Aorta (tissue), 5 donors: ENCODE data around the gene S100A3. TPM values are rescaled to one million over a fixed set of nuclear protein-coding genes. Genes with fewer than 3 reads are reported as not detected.
"Not testable (repeated sequence)": the region's sequence is repeated elsewhere in the genome, so short reads cannot be mapped to it uniquely, and the experiment has no call there.

Experiments
- ATAC-seq: fragments of 200-7000 bp; cut with Tn5 transposase; one replicate; pipeline ENCODE4 v1.9.1; 2022; ENCODE audit warnings: moderate library complexity; ENCODE audit not compliant: low FRiP score
- DNase-seq, 2 donors: peaks; one replicate each; pipeline ENCODE4 v3.0.0-alpha.2; 2020
- H3K27ac ChIP-seq, 2 donors: one replicate each; pipeline ENCODE4 v1.5.1; 2013; ENCODE audit warnings: low read length in 2 of 2, mild to moderate bottlenecking in 2 of 2, moderate library complexity in 2 of 2, control low read depth in 1 of 2, inconsistent platforms in 1 of 2, low read depth in 1 of 2
- H3K27me3 ChIP-seq, 2 donors: one replicate each; pipeline ENCODE4 v1.6.1; 2013; ENCODE audit warnings: control low read depth in 1 of 2, low read length in 1 of 2, mild to moderate bottlenecking in 1 of 2, moderate library complexity in 1 of 2; ENCODE audit not compliant: insufficient read depth in 2 of 2, control insufficient read depth in 1 of 2
- H3K36me3 ChIP-seq, 2 donors: one replicate each; pipeline ENCODE4 v1.6.1; 2013; ENCODE audit warnings: control low read depth in 1 of 2, low read length in 1 of 2, mild to moderate bottlenecking in 1 of 2; ENCODE audit not compliant: insufficient read depth in 2 of 2, control insufficient read depth in 1 of 2
- H3K4me1 ChIP-seq, 2 donors: one replicate each; pipeline ENCODE4 v1.6.1; 2013; ENCODE audit warnings: low read length in 2 of 2, control low read depth in 1 of 2, mild to moderate bottlenecking in 1 of 2, moderate library complexity in 1 of 2; ENCODE audit not compliant: insufficient read depth in 2 of 2, control insufficient read depth in 1 of 2
- H3K4me3 ChIP-seq, 2 donors: one replicate each; pipeline ENCODE4 v1.5.1; 2013; ENCODE audit warnings: low read length in 2 of 2, control low read depth in 1 of 2, mild to moderate bottlenecking in 1 of 2
- H3K9me3 ChIP-seq: one replicate; pipeline ENCODE4 v1.6.1; 2013; ENCODE audit warnings: mild to moderate bottlenecking, low read length; ENCODE audit not compliant: control insufficient read depth
- WGBS, 2 donors: extraction: QIAGEN DNeasy Blood & Tissue Kit; methylation state at CpG; one replicate each; pipeline ENCODE4 v1.1.7; 2013; 5-methylcytosine and 5-hydroxymethylcytosine counted together
- intact Hi-C, 2 donors: fragments of 100-400 bp; cut with DNase I; formaldehyde crosslinking; loops; one replicate each; pipeline versions ENCODE4 v1.14.2 to v1.15.0; 2022
- long read RNA-seq, 2 donors: library from polyadenylated mRNA; unstranded; transcript quantifications; one replicate each; pipeline ENCODE4 v2.0.0, GENCODE V29; 2020 to 2021
- polyA plus RNA-seq, 2 donors: library from polyadenylated mRNA; stranded (reverse); fragments of 200-250 nt; gene quantifications; one replicate each; pipeline ENCODE4 v1.2.3, GENCODE V29; 2013
- total RNA-seq, 2 donors: library from RNA; stranded (reverse); fragmentation: NEBNext Ultra II Directional; extraction: Animal tissue kit (Norgen Biotek cat#: 25700); gene quantifications; one replicate each; pipeline ENCODE4 v1.2.1, GENCODE V29; 2021
- donor health status: healthy with polysubstance abuse.
- donor health status: Bipolar disorder and iron deficiency.
- donor health status: DM: no; HTN: no; CAD: no.
- donor health status: DM: no; HTN: no; CAD: no.
- donor health status: DM: yes; HTN: yes; CAD: no.

The S100A3 gene, protein sequence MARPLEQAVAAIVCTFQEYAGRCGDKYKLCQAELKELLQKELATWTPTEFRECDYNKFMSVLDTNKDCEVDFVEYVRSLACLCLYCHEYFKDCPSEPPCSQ
- 1 to 10 TPM; 2.3 to 3.8 TPM for total RNA-seq
- polyA plus RNA-seq: 10 to 100 TPM in 1 of 2 donors, 1 to 10 TPM in 1; 3.0 to 11.7 TPM
- long read RNA-seq, donor 1: 0 reads
- long read RNA-seq, donor 2, partial matches to known transcripts: 0 of 2 reads
- long read RNA-seq, donor 2, other reads (novel, unspliced or antisense): 2 of 2 reads

DNA sequence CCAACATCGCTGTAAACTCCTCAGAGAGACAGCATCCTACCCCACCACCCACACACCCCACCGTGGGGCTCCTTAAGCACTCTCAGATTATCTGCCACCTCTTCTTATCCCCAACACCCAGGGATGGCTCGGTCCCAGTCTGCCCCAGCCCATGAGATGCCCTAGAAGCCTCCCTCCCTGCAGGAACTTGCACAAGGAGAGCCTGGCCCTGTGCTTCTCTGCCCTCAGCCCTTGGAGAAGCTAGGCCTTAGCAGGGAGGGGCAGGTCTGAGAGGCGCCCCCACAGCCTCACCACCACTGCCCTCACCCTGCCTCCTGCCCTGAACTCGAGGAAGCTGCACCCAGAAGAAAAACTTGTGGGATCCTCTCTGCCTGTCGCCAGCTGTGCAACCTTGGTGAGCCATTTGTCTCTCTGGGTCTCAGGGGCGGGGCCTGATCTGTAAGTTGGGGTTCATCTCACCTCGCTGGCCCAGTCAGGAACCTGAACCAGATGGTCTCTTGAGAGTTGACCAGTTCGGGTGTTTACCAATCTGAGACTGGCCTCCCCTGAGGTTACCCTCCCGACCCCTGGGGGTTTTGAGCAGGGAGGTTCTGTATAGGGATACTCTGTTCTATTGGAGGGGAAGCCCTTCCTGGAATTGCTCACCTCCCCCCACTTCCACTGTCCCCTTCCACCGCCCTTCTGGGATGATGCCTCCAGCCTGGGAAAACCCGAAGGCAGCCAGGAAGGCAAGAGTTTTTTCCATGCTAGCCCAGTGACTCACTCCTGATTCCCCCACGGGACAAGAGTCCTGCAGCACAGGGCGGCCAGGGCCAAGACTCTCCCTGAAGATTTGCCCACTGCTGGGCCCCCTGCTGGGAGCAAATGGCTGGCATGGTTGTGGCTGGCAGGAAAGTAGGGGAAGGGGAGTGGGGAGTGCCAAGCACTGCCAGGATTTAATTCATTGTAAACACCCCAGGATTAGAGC lies at the start of gene S100A3:
Gene S100A3 (minus strand): TSS at position 537 of the 967 bp plus-strand sequence. CDS start 773 bp downstream, outside the sequence.
- Histone ChIP-seq H3K36me3 (peaks cover 0 to 3% of the 10 kb centered on the region in 2 donors), H3K4me1 (peaks cover 0 to 7% of the 10 kb centered on the region in 2 donors), H3K9me3 (no peaks in the 10 kb centered on the region), H3K27me3 (no peaks in the 10 kb centered on the region), H3K27ac (peak within 1 kb of the TSS; percentile 10 to 54), H3K4me3 (no peak within 1 kb of the TSS)
- intact Hi-C loops: loop anchor here in 1 of 2 donors (2.0 kb wide), 1 partner anchor 14 kb away; the partner anchor contains the start of gene S100A6
- ATAC-seq: peak; percentile 81
- peak; percentile 90 to 93 for DNase-seq
- 33 to 39% methylated on average over 14 of the region's 14 CpGs for WGBS, 2 donors

DNA sequence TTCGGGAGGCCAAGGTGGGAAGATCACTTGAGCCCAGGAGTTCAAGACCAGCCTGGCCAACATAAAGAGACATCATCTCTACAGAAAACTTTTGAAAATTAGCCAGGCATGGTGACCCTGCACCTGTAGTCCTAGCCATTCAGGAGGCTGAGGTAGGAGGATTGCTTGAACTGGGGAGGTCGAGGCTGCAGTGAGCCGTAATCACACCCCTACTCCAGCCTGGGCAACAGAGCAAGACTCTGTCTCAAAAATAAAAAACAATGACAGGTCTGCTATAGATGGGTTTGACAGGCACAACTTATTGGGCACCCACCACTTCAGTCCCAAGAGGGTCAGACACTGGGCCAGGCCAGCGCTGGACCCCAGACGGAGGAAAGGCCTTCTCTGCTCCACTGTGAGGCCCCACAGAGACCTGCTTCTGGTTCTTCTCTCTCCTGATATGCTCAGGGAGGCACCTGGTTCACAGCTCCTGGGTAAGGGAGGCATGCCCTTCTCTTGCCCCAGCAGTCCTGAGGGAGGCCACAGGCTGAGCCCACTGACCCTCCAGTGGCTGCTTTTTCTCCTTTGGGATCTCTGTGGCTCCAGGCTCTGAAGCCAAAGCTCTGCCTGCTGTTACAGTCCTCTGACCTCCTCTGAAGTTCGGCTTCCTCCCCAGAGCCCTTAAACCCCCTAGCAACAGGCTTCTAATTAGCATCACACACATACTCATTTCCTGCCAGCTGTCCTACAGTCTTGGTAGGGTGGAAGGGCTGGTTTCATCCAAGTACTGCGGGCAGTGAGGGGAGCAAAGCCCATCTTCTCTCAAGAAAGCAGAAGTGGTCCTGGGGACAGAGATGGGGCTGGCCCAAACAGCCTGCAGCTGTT lies 49.5 kb upstream of the S100A3 start:
- DNase-seq: no peak
- intact Hi-C loops: no loop called here
- H3K4me1 ChIP-seq: no peaks in the 10 kb centered on the region
- no peak for ATAC-seq
- H3K27me3 ChIP-seq: no peaks in the 10 kb centered on the region
- H3K9me3 ChIP-seq: no peaks in the 10 kb centered on the region
- no peak overlapping the region for H3K27ac ChIP-seq
- H3K4me3 ChIP-seq: no peak overlapping the region
- peaks cover 0 to 4% of the 10 kb centered on the region in 2 donors for H3K36me3 ChIP-seq
- 84 to 86% methylated on average over 7 of the region's 7 CpGs for WGBS, 2 donors

DNA sequence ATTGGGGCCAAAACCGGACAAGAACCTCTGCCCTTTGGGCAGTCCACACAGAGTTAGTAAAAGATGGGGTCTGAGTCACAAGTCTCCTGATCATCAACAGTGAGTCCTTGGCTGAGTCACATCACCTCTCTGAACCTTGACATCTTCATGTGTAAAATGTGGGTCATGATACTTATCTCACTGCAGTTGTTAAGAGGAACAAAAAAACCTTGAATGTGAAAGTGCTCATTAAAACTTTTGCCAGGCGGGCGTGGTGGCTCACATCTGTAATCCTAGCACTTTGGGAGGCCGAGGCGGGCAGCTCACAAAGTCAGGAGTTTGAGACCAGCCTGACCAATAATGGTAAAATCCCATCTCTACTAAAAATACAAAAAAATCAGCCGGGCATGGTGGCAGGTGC lies 48.1 kb upstream of the S100A3 start:
- Histone ChIP-seq H3K9me3 (no peaks in the 10 kb centered on the region), H3K4me3 (no peak overlapping the region), H3K4me1 (no peaks in the 10 kb centered on the region), H3K27ac (no peak overlapping the region), H3K27me3 (no peaks in the 10 kb centered on the region), H3K36me3 (peaks cover 0 to 2% of the 10 kb centered on the region in 2 donors)
- 92 to 93% methylated on average over 6 of the region's 6 CpGs for WGBS, 2 donors
- DNase-seq (no peak), ATAC-seq (no peak)
- intact Hi-C loops: no loop called here

DNA sequence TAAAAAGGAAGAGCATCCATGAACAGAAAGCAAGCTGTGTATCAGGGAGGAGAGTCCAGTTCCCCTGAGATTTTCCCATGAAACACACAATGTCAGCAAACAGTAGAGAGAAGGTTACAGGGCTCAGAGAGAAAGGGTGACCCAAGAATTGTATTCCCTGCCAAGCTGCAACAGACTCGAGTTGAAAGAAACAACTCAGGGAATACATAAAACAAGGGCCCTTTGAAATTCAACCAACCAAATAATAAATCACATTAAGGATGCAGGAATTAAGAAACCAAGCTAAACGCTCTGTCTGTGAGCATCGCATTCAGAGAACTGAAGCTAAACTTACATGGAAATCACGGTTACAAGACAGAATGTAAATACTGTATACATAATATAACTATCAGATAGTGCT lies 43.7 kb upstream of the S100A3 start:
- Histone ChIP-seq H3K9me3 (no peaks in the 10 kb centered on the region), H3K4me1 (no peaks in the 10 kb centered on the region), H3K36me3 (peaks cover 0 to 2% of the 10 kb centered on the region in 2 donors), H3K27me3 (no peaks in the 10 kb centered on the region), H3K27ac (no peak overlapping the region), H3K4me3 (no peak overlapping the region)
- ATAC-seq: no peak
- intact Hi-C loops: no loop called here
- no peak for DNase-seq
- 27 to 39% methylated on average over 4 of the region's 4 CpGs for WGBS, 2 donors

DNA sequence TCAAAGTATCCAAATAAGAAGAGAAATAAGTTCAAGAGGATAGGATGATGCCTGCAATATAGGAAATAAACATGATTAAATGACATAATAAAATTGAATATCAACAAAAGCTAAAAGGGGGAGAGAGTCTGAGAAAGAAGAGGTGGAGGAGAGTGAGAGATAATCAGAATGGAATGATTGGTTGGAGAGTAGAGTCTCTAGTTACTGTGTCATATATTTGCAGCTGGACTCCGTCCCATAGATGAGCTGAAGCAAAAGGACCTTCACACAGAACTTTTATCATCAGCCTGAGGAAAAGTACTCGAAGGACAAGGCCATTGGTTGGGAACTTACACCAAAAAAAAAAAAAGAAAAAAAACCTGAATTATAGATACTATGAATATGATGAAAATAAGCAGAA lies 39.4 kb upstream of the S100A3 start:
- ATAC-seq: no peak
- H3K9me3 ChIP-seq: no peaks in the 10 kb centered on the region
- H3K4me3 ChIP-seq: no peak overlapping the region
- H3K27me3 ChIP-seq: no peaks in the 10 kb centered on the region
- no peaks in the 10 kb centered on the region for H3K36me3 ChIP-seq
- no peak overlapping the region for H3K27ac ChIP-seq
- no peak for DNase-seq
- H3K4me1 ChIP-seq: no peaks in the 10 kb centered on the region
- intact Hi-C loops: no loop called here
- 89 to 93% methylated on average over 2 of the region's 2 CpGs for WGBS, 2 donors

DNA sequence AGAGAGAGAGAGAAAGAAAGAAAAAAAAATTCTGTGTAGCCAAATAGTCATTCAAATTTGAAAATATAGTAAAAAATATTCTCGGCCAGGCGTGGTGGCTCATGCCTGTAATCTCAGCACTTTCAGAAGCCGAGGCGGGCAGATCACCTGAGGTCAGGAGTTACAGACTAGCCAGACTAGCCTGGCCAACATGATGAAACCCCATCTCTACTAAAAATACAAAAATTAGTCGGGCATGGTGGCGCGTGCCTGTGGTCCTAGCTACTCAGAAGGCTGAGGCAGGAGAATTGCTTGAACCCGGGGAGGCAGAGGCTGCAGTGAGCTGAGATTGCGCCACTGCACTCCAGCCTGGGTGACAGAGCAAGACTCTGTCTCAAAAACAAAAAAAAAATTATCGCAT lies 39.0 kb upstream of the S100A3 start:
- not testable (repeated sequence) for H3K4me3 ChIP-seq, DNase-seq

DNA sequence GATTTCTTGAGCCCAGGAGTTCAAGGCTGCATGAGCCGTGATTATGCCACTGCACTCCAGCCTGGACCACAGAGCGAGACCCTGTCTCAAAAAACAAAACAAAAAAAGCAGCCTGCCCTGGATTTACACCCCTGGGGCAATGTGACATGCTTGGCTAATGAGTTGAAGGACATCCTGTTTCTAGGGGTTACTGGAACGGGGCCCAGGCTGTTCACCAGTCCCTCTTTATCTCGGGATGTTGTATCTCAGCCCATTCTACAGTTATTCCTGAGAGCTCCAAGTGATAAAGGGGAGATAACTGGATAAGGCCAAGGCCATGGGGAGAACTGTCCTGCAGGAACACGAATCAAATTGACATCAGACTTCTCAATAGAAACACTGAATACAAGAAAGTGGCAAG lies 38.3 kb upstream of the S100A3 start:
- ATAC-seq (no peak), DNase-seq (no peak)
- Histone ChIP-seq H3K4me3 (no peak overlapping the region), H3K9me3 (no peaks in the 10 kb centered on the region), H3K4me1 (no peaks in the 10 kb centered on the region), H3K27me3 (no peaks in the 10 kb centered on the region), H3K27ac (no peak overlapping the region), H3K36me3 (no peaks in the 10 kb centered on the region)
- intact Hi-C loops: no loop called here
- WGBS, 2 donors: 69 to 78% methylated on average over 5 of the region's 5 CpGs

More for the DNA sequence above, 39.0 kb upstream of the S100A3 start:
- H3K36me3 ChIP-seq, intact Hi-C loops, H3K27ac ChIP-seq, H3K9me3 ChIP-seq, H3K4me1 ChIP-seq, H3K27me3 ChIP-seq, ATAC-seq: not testable (repeated sequence)
- 94 to 97% methylated on average over 10 of the region's 10 CpGs for WGBS, 2 donors

DNA sequence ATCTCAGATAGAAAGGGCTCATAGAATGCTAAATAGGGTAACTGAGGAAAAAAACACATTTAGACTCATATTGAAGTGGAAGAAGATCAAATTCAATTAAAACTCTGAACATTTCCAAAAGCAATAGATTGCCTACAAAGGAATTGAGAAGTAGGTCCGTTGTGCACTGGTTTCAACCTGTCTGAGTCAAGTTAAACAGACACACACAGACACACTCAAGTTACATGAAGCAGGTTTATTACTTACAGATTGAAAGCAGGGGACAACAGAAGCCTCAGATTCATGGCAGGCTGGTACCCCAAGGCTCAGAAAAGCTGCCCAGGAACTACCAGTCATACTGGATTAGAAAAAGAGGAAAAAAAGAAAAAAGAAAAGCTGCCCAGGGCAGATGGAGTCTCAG lies 37.3 kb upstream of the S100A3 start:
- Histone ChIP-seq H3K27ac (no peak overlapping the region), H3K9me3 (no peaks in the 10 kb centered on the region), H3K4me3 (no peak overlapping the region), H3K27me3 (no peaks in the 10 kb centered on the region), H3K4me1 (no peaks in the 10 kb centered on the region), H3K36me3 (no peaks in the 10 kb centered on the region)
- WGBS, 2 donors: 65 to 70% methylated on average over 1 of the region's 1 CpG
- DNase-seq: no peak
- intact Hi-C loops: no loop called here
- no peak for ATAC-seq
